Omental fat pad (tissue), 4 donors: ENCODE measurements around the gene SDK2. TPM values are rescaled to one million over a fixed set of nuclear protein-coding genes. Genes with fewer than 3 reads are reported as not detected.

Experiments used
- ATAC-seq: fragments of 150-250 bp; one replicate; pipeline ENCODE4 v1.9.1; 2016; ENCODE audit warnings: mild to moderate bottlenecking, moderate library complexity; ENCODE audit not compliant: low FRiP score
- DNase-seq: peaks from one replicate; pipeline ENCODE4 v3.0.0-alpha.2; 2019; ENCODE audit warnings: low spot score
- CTCF ChIP-seq, 3 donors: fragments of 450-650 bp; IDR thresholded peaks; one replicate each; pipeline ENCODE4 v1.5.1; 2016 to 2017; ENCODE audit warnings: antibody characterized with exemption in 3 of 3, mild to moderate bottlenecking in 3 of 3, moderate library complexity in 2 of 3
- total RNA-seq, 4 donors: library from RNA; depleted of rRNA; stranded (reverse); fragments of >200 nt; gene quantifications; one replicate each; pipeline ENCODE4 v1.1.0, GENCODE V29; 2016

Gene SDK2
- total RNA-seq, 4 donors from 2014 or later: 0.46 to 1.4 (median 0.64) TPM

- ATAC-seq (no peak), DNase-seq (no peak)
- no peak for TF ChIP-seq CTCF (IDR thresholded peaks at IDR 0.05)
Measured at GRCh38 chr17:73534209-73534909, 109.9 kb downstream of the SDK2 start.

- DNase-seq: no peak
- no peak for TF ChIP-seq CTCF (IDR thresholded peaks at IDR 0.05)
- no peak for ATAC-seq
Measured at GRCh38 chr17:73533781-73534180, 110.5 kb downstream of the SDK2 start.

GRCh38 chr17:73533127-73533526 is 111.1 kb downstream of the SDK2 start:
- no peak for ATAC-seq
- no peak for DNase-seq

GRCh38 chr17:73532421-73532901 is 111.8 kb downstream of the SDK2 start:
- DNase-seq (no peak), ATAC-seq (no peak)
- no peak for TF ChIP-seq CTCF (IDR thresholded peaks at IDR 0.05)

More at GRCh38 chr17:73533127-73533526, 111.1 kb downstream of the SDK2 start:
- no peak for TF ChIP-seq CTCF (IDR thresholded peaks at IDR 0.05)

- ATAC-seq: no peak
Measured at GRCh38 chr17:73531158-73531557, 113.1 kb downstream of the SDK2 start.

GRCh38 chr17:73528679-73529078 is 115.6 kb downstream of the SDK2 start:
- TF ChIP-seq CTCF (IDR thresholded peaks at IDR 0.05): no peak
- no peak for DNase-seq
- ATAC-seq: no peak

More at GRCh38 chr17:73531158-73531557, 113.1 kb downstream of the SDK2 start:
- TF ChIP-seq CTCF (IDR thresholded peaks at IDR 0.05): no peak
- DNase-seq: no peak

- no peak for TF ChIP-seq CTCF (IDR thresholded peaks at IDR 0.05)
- ATAC-seq (no peak), DNase-seq (no peak)
Measured at GRCh38 chr17:73526952-73527351, 117.3 kb downstream of the SDK2 start.
